SK-N-SH treated with all-trans-retinoic acid at 6 μM for 48 hours (cell line): ENCODE results near the gene RB1.

ENCODE experiments used
- ATAC-seq: fragments of 200-7000 bp; cut with Tn5 transposase; 3 replicates; pipeline ENCODE4 v1.9.1; 2020; ENCODE audit warnings: mild to moderate bottlenecking, moderate library complexity
- CREB5 ChIP-seq: fragments of 250-450 bp; sonication (Bioruptor Pico); IDR thresholded peaks from 2 replicates; pipeline ENCODE4 v1.5.1; 2020; ENCODE audit warnings: low read depth, mild to moderate bottlenecking, moderate library complexity
- CSRNP3 ChIP-seq: fragments of 250-450 bp; sonication (Bioruptor Pico); IDR thresholded peaks from 2 replicates; pipeline ENCODE4 v1.5.1; 2021; ENCODE audit warnings: mild to moderate bottlenecking, moderate library complexity
- ESRRG ChIP-seq: fragments of 250-450 bp; sonication (Bioruptor Pico); IDR thresholded peaks from 2 replicates; pipeline ENCODE4 v1.6.1; 2021; ENCODE audit warnings: mild to moderate bottlenecking
- GLIS3 ChIP-seq: fragments of 250-450 bp; sonication (Bioruptor Pico); IDR thresholded peaks from 2 replicates; pipeline ENCODE4 v1.5.0; 2020; ENCODE audit warnings: mild to moderate bottlenecking, moderate library complexity
- ISL1 ChIP-seq: fragments of 250-450 bp; sonication (Bioruptor Pico); IDR thresholded peaks from 2 replicates; pipeline ENCODE4 v2.1.2; 2022; ENCODE audit warnings: mild to moderate bottlenecking, moderate library complexity
- OSR1 ChIP-seq: fragments of 250-450 bp; sonication (Bioruptor Pico); IDR thresholded peaks from 2 replicates; pipeline ENCODE4 v1.8.0; 2022; ENCODE audit warnings: moderate library complexity, mild to moderate bottlenecking, inconsistent platforms
- PATZ1 ChIP-seq: fragments of 250-450 bp; sonication (Bioruptor Pico); IDR thresholded peaks from 2 replicates; pipeline ENCODE4 v1.8.0; 2020; ENCODE audit warnings: mild to moderate bottlenecking, moderate library complexity, borderline replicate concordance
- POU6F1 ChIP-seq: fragments of 250-450 bp; sonication (Bioruptor Pico); IDR thresholded peaks from 2 replicates; pipeline ENCODE4 v1.8.0; 2021; ENCODE audit warnings: low read depth, mild to moderate bottlenecking, moderate library complexity, borderline replicate concordance
- RARB ChIP-seq: fragments of 250-450 bp; sonication (Bioruptor Pico); IDR thresholded peaks from 2 replicates; pipeline ENCODE4 v1.8.0; 2021; ENCODE audit warnings: mild to moderate bottlenecking, moderate library complexity
- SNAI2 ChIP-seq: fragments of 250-450 bp; sonication (Bioruptor Pico); IDR thresholded peaks from 2 replicates; pipeline ENCODE4 v1.5.0; 2020; ENCODE audit warnings: mild to moderate bottlenecking, moderate library complexity
- TOX ChIP-seq: fragments of 250-450 bp; sonication (Bioruptor Pico); IDR thresholded peaks from 2 replicates; pipeline ENCODE4 v1.8.0; 2021; ENCODE audit warnings: mild to moderate bottlenecking, moderate library complexity, borderline replicate concordance
- TSHZ2 ChIP-seq: fragments of 250-450 bp; sonication (Bioruptor Pico); IDR thresholded peaks from 2 replicates; pipeline ENCODE4 v1.5.0; 2020; ENCODE audit warnings: mild to moderate bottlenecking, moderate library complexity
- ZC3H10 ChIP-seq: fragments of 250-450 bp; sonication (Bioruptor Pico); IDR thresholded peaks from 2 replicates; pipeline ENCODE4 v1.5.1; 2021; ENCODE audit warnings: mild to moderate bottlenecking, moderate library complexity
- ZFP3 ChIP-seq: fragments of 250-450 bp; sonication (Bioruptor Pico); IDR thresholded peaks from 2 replicates; pipeline ENCODE4 v1.5.0; 2020; ENCODE audit warnings: mild to moderate bottlenecking, moderate library complexity
- ZNF565 ChIP-seq: fragments of 450-650 bp; formaldehyde crosslinking; conservative IDR thresholded peaks from 2 replicates; pipeline ENCODE4 v1.5.0; 2020; ENCODE audit warnings: low read depth, mild to moderate bottlenecking, moderate library complexity
- ZNF70 ChIP-seq: fragments of 450-650 bp; formaldehyde crosslinking; IDR thresholded peaks from 2 replicates; pipeline ENCODE4 v1.5.0; 2020; ENCODE audit warnings: mild to moderate bottlenecking, moderate library complexity

RB1 gene

GRCh38 chr13:48504606-48505005 is 201.1 kb downstream of the RB1 start (continued):
- TF ChIP-seq PATZ1: no peak
- TF ChIP-seq GLIS3 (CRISPR knock-in tag): no peak
- no peak for TF ChIP-seq TSHZ2 (CRISPR knock-in tag)

- no peak for TF ChIP-seq GLIS3 (CRISPR knock-in tag)
- no peak for TF ChIP-seq CREB5 (CRISPR knock-in tag)
- TF ChIP-seq OSR1: no peak
- TF ChIP-seq ZNF565 (CRISPR knock-in tag): no peak
- TF ChIP-seq ZNF70 (CRISPR knock-in tag): no peak
- TF ChIP-seq CSRNP3 (CRISPR knock-in tag): no peak
- no peak for TF ChIP-seq POU6F1
- no peak for TF ChIP-seq SNAI2
- no peak for TF ChIP-seq ISL1
- TF ChIP-seq RARB (CRISPR knock-in tag): no peak
- no peak for TF ChIP-seq PATZ1
- TF ChIP-seq ZC3H10 (CRISPR knock-in tag): no peak
- no peak for TF ChIP-seq ZFP3 (CRISPR knock-in tag)
- TF ChIP-seq TSHZ2 (CRISPR knock-in tag): no peak
- TF ChIP-seq TOX (CRISPR knock-in tag): no peak
- TF ChIP-seq, all 23 proteins: peak for 0
- ATAC-seq: no peak
Measured at GRCh38 chr13:48505012-48505411, 201.5 kb downstream of the RB1 start.

GRCh38 chr13:48505597-48506091 is 202.1 kb downstream of the RB1 start:
- ATAC-seq: no peak
- TF ChIP-seq ESRRG (CRISPR knock-in tag) (no peak), RARB (CRISPR knock-in tag) (no peak), PATZ1 (no peak), TSHZ2 (CRISPR knock-in tag) (no peak), ZC3H10 (CRISPR knock-in tag) (no peak)
- TF ChIP-seq, all 23 proteins: peak for 0
